ENCODE results near the gene LAIR1.
"Not testable (repeated sequence)": the region's sequence is repeated elsewhere in the genome, so short reads cannot be mapped to it uniquely, and the experiment has no call there.

DNA sequence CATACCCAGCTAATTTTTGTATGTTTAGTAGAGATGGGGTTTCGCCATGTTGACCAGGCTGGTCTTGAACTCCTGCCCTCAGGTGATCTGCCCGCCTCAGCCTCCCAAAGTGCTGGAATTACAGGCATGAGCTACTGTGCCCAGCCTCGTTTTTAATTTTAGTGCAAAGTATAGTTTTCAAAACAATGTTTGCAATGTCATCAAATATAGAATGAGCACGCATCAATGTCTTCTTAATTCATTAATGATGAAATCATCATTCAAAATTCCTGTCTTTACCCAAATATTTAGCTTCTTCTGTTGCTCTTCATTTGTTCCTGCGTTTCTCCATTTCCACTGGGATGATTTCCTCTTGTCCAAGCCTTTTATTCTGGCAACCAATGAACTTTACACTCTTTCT is 6.7 kb upstream of the LAIR1 start:
- TF ChIP-seq, protein P1, sequence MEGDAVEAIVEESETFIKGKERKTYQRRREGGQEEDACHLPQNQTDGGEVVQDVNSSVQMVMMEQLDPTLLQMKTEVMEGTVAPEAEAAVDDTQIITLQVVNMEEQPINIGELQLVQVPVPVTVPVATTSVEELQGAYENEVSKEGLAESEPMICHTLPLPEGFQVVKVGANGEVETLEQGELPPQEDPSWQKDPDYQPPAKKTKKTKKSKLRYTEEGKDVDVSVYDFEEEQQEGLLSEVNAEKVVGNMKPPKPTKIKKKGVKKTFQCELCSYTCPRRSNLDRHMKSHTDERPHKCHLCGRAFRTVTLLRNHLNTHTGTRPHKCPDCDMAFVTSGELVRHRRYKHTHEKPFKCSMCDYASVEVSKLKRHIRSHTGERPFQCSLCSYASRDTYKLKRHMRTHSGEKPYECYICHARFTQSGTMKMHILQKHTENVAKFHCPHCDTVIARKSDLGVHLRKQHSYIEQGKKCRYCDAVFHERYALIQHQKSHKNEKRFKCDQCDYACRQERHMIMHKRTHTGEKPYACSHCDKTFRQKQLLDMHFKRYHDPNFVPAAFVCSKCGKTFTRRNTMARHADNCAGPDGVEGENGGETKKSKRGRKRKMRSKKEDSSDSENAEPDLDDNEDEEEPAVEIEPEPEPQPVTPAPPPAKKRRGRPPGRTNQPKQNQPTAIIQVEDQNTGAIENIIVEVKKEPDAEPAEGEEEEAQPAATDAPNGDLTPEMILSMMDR (IDR thresholded peaks at IDR 0.05), result not testable (repeated sequence)
- TF ChIP-seq POLR2A, POLR2AphosphoS5, EP300 (IDR thresholded peaks at IDR 0.05): not testable (repeated sequence)

Measured in upper lobe of left lung (tissue), 4 donors.